Peyer's patch (tissue), 4 donors: ENCODE results near the gene INTS6.

Experiments used
- CTCF ChIP-seq, 6 experiments: fragments of 450-650 bp in 4 of 6; fragments of 200-600 bp in 2 of 6; sonication (generic) in 1 of 6; IDR thresholded peaks; one replicate each; pipeline ENCODE4 v1.5.1; 2017 to 2019; ENCODE audit warnings: antibody characterized with exemption in 6 of 6, mild to moderate bottlenecking in 3 of 6, moderate library complexity in 1 of 6
- POLR2A ChIP-seq, 2 donors: fragments of 450-650 bp; IDR thresholded peaks; one replicate each; pipeline ENCODE4 v1.5.1; 2017; ENCODE audit warnings: antibody characterized with exemption in 2 of 2, mild to moderate bottlenecking in 2 of 2, moderate library complexity in 2 of 2

- TF ChIP-seq CTCF (IDR thresholded peaks at IDR 0.05) (no peak), POLR2A (IDR thresholded peaks at IDR 0.05) (no peak)
These were observed 94.8 kb downstream of the INTS6 start for GRCh38 chr13:51357928-51358595.
